HG03060 (cell line): ENCODE measurements around the gene CPN2.
A peak's percentile ranks its signal among the peaks of the same experiment; 100 is the strongest.

Source experiments
- ATAC-seq: cut with Tn5 transposase; IDR thresholded peaks from one replicate; pipeline ENCODE4 v1.9.1; 2021; ENCODE audit warnings: low read depth, moderate number of reproducible peaks; ENCODE audit not compliant: unreplicated experiment

Gene CPN2

GRCh38 chr3:194315088-194315964 is 35.8 kb downstream of the CPN2 start:
- peak; percentile 60 for ATAC-seq

- no peak for ATAC-seq
Observed at GRCh38 chr3:194314388-194315068, 36.6 kb downstream of the CPN2 start.

GRCh38 chr3:194313560-194314387 is 37.4 kb downstream of the CPN2 start:
- no peak for ATAC-seq

GRCh38 chr3:194312743-194313281 is 38.3 kb downstream of the CPN2 start:
- ATAC-seq: no peak

- no peak for ATAC-seq
Observed at GRCh38 chr3:194312186-194312742, 38.9 kb downstream of the CPN2 start.

- no peak for ATAC-seq
Observed at GRCh38 chr3:194311000-194311399, 40.1 kb downstream of the CPN2 start.

- ATAC-seq: no peak
Observed at GRCh38 chr3:194310060-194310835, 40.9 kb downstream of the CPN2 start.

- no peak for ATAC-seq
Observed at GRCh38 chr3:194308601-194309449, 42.3 kb downstream of the CPN2 start.

GRCh38 chr3:194307849-194308248 is 43.3 kb downstream of the CPN2 start:
- ATAC-seq: no peak

- no peak for ATAC-seq
Observed at GRCh38 chr3:194306771-194307640, 44.1 kb downstream of the CPN2 start.

GRCh38 chr3:194306109-194306686 is 44.9 kb downstream of the CPN2 start:
- no peak for ATAC-seq

- ATAC-seq: no peak
Observed at GRCh38 chr3:194305356-194306108, 45.6 kb downstream of the CPN2 start.

- ATAC-seq: no peak
Observed at GRCh38 chr3:194304186-194304917, 46.8 kb downstream of the CPN2 start.

- ATAC-seq: no peak
Observed at GRCh38 chr3:194303749-194304148, 47.4 kb downstream of the CPN2 start.

- no peak for ATAC-seq
Observed at GRCh38 chr3:194301730-194302129, 49.4 kb downstream of the CPN2 start.

- ATAC-seq: no peak
Observed at GRCh38 chr3:194300936-194301335, 50.2 kb downstream of the CPN2 start.
